ENCODE data around the gene SLC25A1.

GRCh38 chr22:19169947-19170318 is 8.6 kb downstream of the SLC25A1 start:
- no peak for TF ChIP-seq CTCF (IDR thresholded peaks at IDR 0.05)
- TF ChIP-seq ZFX (IDR thresholded peaks at IDR 0.05; ENCODE audit: borderline replicate concordance) = no peak
